Thyroid gland (tissue), 4 donors: ENCODE measurements around the gene SAMD4A. TPM values are rescaled to one million over a fixed set of nuclear protein-coding genes. Genes with fewer than 3 reads are reported as not detected.

Experiments
- DNase-seq, 2 donors: peaks; one replicate each; pipeline ENCODE4 v3.0.0-alpha.2; 2019
- H3K27ac ChIP-seq, 3 donors: fragments of 200-600 bp; sonication (generic); 1 replicate in 2 of 3; 2 replicates in 1 of 3; pipeline ENCODE4 v1.5.1; 2016 to 2019; ENCODE audit warnings: mild to moderate bottlenecking in 1 of 3, moderate library complexity in 1 of 3
- H3K27me3 ChIP-seq: fragments of 200-600 bp; sonication (generic); one replicate; pipeline ENCODE4 v1.5.1; 2019
- H3K36me3 ChIP-seq, 2 donors: fragments of 200-600 bp; sonication (generic); one replicate each; pipeline ENCODE4 v1.5.1; 2016 to 2019
- H3K4me1 ChIP-seq, 2 donors: fragments of 200-600 bp; sonication (generic); one replicate each; pipeline ENCODE4 v1.5.1; 2017 to 2019
- H3K4me3 ChIP-seq, 3 donors: fragments of 200-600 bp; sonication (generic); replicated peaks in 1 of 3; 1 replicate in 2 of 3; 2 replicates in 1 of 3; pipeline ENCODE4 v1.5.1; 2016; ENCODE audit warnings: mild to moderate bottlenecking in 1 of 3
- H3K9me3 ChIP-seq: fragments of 200-600 bp; sonication (generic); one replicate; pipeline ENCODE4 v1.5.1; 2017
- POLR2A ChIP-seq, 2 donors: fragments of 450-650 bp; IDR thresholded peaks; one replicate each; pipeline ENCODE4 v1.6.1; 2017; ENCODE audit warnings: antibody characterized with exemption in 2 of 2, mild to moderate bottlenecking in 2 of 2, moderate library complexity in 1 of 2
- WGBS, 2 donors: methylation state at CpG; one replicate each; pipeline ENCODE4 v1.1.5; 2017; 5-methylcytosine and 5-hydroxymethylcytosine counted together
- intact Hi-C: fragments of 100-400 bp; cut with DNase I; formaldehyde crosslinking; loops from one replicate; pipeline ENCODE4 v1.15.1; 2023
- total RNA-seq, 4 donors: library from RNA; depleted of rRNA; stranded (reverse); fragments of >200 nt; gene quantifications; one replicate each; pipeline ENCODE4 v1.2.3, GENCODE V29; 2016
- TF ChIP-seq, protein P1 (sequence below), 6 experiments: fragments of 200-600 bp in 3 of 6; fragments of 450-650 bp in 3 of 6; sonication (generic) in 3 of 6; IDR thresholded peaks; one replicate each; pipeline ENCODE4 v1.5.1; 2016 to 2019; ENCODE audit warnings: antibody characterized with exemption in 6 of 6, mild to moderate bottlenecking in 2 of 6, inconsistent platforms in 1 of 6, moderate library complexity in 1 of 6

The SAMD4A gene
- total RNA-seq, 4 donors from 2014 or later, result 12.6 to 32.7 (median 17.6) TPM

DNA sequence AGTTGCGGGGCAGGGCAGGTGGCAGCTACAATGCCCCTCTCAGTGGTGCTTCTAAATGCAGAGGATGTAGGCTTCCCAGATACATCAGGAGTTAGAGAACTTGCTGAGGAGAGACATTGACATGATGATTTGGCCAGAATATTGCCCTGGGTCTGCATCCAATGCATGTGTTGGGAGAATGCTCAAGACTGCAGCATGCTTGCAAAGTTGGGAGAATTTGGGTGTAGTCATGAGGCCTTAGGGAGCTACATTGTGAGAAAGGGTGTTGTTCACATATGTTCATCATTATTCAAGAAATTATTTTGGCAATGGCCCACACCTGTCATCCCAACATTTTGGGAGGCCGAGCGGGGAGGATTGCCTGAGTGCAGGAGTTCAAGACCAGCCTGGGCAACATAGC is 149.9 kb downstream of the SAMD4A start:
- Histone ChIP-seq H3K9me3 (no peaks in the 10 kb centered on the region), H3K27me3 (no peaks in the 10 kb centered on the region), H3K4me3 (no peak overlapping the region), H3K4me1 (peaks cover 14 to 58% of the 10 kb centered on the region in 2 donors), H3K27ac (peak overlapping the region in 2 of 3 donors; percentile 62 to 75), H3K36me3 (no peaks in the 10 kb centered on the region)
- TF ChIP-seq, protein P1, sequence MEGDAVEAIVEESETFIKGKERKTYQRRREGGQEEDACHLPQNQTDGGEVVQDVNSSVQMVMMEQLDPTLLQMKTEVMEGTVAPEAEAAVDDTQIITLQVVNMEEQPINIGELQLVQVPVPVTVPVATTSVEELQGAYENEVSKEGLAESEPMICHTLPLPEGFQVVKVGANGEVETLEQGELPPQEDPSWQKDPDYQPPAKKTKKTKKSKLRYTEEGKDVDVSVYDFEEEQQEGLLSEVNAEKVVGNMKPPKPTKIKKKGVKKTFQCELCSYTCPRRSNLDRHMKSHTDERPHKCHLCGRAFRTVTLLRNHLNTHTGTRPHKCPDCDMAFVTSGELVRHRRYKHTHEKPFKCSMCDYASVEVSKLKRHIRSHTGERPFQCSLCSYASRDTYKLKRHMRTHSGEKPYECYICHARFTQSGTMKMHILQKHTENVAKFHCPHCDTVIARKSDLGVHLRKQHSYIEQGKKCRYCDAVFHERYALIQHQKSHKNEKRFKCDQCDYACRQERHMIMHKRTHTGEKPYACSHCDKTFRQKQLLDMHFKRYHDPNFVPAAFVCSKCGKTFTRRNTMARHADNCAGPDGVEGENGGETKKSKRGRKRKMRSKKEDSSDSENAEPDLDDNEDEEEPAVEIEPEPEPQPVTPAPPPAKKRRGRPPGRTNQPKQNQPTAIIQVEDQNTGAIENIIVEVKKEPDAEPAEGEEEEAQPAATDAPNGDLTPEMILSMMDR (IDR thresholded peaks at IDR 0.05), result no peak
- no peak for TF ChIP-seq POLR2A (IDR thresholded peaks at IDR 0.05)
- 93 to 94% methylated on average over 3 of the region's 3 CpGs for WGBS, 2 donors
- DNase-seq, result no peak
- intact Hi-C loops, result no loop called here

DNA sequence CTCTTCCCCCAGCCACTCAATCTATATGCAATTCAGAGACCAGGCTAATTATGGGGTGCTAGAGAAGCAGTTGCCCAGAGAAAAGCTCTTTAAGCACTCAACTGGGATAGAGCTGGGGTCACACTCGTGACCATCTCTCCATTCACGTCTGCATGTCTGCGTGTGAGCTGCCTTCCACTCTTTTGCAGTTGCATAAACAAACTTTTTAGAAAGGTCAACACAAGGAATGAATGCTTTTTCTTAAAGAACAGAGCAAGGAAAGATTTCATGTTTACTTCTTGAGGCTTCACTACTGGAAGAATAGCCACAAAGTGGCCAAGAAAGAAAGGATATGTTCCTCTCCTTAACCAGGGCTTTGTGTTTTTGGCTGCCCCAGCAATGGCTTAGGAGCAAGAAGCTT is 151.1 kb downstream of the SAMD4A start:
- intact Hi-C loops, result no loop called here
- peak; percentile 31 to 53 for DNase-seq
- TF ChIP-seq, protein P1 (IDR thresholded peaks at IDR 0.05), result no peak
- TF ChIP-seq POLR2A (IDR thresholded peaks at IDR 0.05), result no peak
- 43 to 47% methylated on average over 3 of the region's 3 CpGs for WGBS, 2 donors
- peak overlapping the region; percentile 62 to 76 (median 64) for H3K27ac ChIP-seq
- no peak overlapping the region for H3K4me3 ChIP-seq
- H3K4me1 ChIP-seq, result peaks cover 7 to 48% of the 10 kb centered on the region in 2 donors
- no peaks in the 10 kb centered on the region for H3K36me3 ChIP-seq
- H3K9me3 ChIP-seq, result no peaks in the 10 kb centered on the region
- no peaks in the 10 kb centered on the region for H3K27me3 ChIP-seq

DNA sequence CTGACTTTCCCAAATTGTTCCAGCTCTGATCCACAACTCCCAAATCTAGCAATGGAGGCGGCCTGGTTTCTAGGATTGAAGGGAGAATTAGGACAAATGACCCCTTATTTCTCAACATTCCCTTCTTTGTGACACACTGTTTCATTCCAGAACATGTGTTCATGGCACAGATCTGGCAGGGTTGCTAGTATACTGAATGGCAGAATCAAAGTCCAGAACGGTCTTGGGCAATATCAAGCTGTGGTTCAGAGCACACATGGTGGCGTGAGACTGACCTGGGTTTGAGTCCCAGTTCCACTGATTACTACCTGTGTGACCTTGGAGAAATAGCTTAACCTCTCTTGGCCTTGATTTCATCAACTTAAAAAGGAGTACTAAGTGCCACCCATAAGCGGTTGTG is 152.5 kb downstream of the SAMD4A start:
- peak overlapping the region in 2 of 3 donors; percentile 64 to 76 for H3K27ac ChIP-seq
- no peak for DNase-seq
- no peaks in the 10 kb centered on the region for H3K36me3 ChIP-seq
- H3K9me3 ChIP-seq, result no peaks in the 10 kb centered on the region
- no peaks in the 10 kb centered on the region for H3K27me3 ChIP-seq
- no peak overlapping the region for H3K4me3 ChIP-seq
- TF ChIP-seq POLR2A (IDR thresholded peaks at IDR 0.05), result no peak
- TF ChIP-seq, protein P1 (IDR thresholded peaks at IDR 0.05), result no peak
- H3K4me1 ChIP-seq, result peaks cover 7 to 43% of the 10 kb centered on the region in 2 donors
- intact Hi-C loops, result no loop called here
- 92 to 97% methylated on average over 4 of the region's 4 CpGs for WGBS, 2 donors

DNA sequence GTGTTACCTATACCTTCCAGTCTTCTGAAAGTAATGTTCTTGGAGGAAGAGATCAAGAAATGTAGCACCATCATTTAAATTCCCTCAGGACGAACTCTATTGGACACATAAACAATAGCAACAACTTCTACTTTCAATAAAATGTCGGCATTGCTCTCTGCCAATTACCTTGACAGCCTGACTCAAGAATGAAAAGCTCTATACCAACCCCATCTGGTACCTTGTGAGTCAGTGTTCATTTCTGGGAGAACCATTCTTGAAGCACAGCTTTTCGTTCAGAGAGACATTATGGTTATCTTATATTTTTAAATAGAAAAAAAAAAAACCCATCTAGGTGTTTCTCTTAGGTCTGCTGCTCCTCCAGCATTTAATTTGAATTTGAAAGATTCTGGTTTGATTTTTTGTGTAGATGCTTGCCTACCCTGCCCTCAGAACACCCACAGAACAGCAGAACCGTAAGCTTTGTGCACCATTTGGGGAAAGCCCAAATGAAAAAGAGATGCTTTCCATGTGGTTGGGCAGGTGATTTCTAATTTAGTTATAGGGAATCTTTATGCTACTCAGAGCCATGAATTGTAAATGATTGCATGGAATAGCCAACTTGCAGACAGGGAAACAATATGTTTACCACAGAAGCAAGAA is 156.0 kb downstream of the SAMD4A start:
- intact Hi-C loops, result no loop called here
- Histone ChIP-seq H3K4me3 (no peak overlapping the region), H3K9me3 (no peaks in the 10 kb centered on the region), H3K27ac (no peak overlapping the region), H3K27me3 (no peaks in the 10 kb centered on the region), H3K4me1 (peaks cover 3 to 16% of the 10 kb centered on the region in 2 donors), H3K36me3 (no peaks in the 10 kb centered on the region)
- TF ChIP-seq, protein P1 (IDR thresholded peaks at IDR 0.05), result peak in 3 of 6 experiments; percentile 47 to 59 (median 54)
- no peak for TF ChIP-seq POLR2A (IDR thresholded peaks at IDR 0.05)
- 60 to 76% methylated on average over 4 of the region's 4 CpGs for WGBS, 2 donors
- DNase-seq, result no peak

DNA sequence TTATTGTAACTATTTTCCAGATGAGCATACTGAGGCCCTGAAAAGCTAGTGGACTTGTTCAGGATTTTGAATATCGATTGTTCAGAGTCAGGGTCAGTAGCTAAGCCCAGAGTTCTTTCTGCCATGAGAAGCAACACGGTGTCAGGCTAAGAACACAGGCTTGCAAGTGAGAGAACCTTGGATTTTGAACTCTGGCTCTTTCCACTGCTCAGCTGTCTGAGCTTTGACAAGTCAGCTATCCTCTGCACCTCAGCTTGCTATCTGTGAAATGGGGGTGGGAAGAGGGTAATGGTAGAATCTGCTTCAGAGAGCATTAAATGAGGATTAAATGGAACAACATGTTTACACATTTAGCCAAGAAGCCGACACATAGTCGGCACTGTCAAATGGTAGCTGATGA is 157.2 kb downstream of the SAMD4A start:
- Histone ChIP-seq H3K4me1 (peaks cover 0 to 4% of the 10 kb centered on the region in 2 donors), H3K4me3 (no peak overlapping the region), H3K9me3 (no peaks in the 10 kb centered on the region), H3K27me3 (no peaks in the 10 kb centered on the region), H3K27ac (no peak overlapping the region), H3K36me3 (no peaks in the 10 kb centered on the region)
- no peak for DNase-seq
- intact Hi-C loops, result no loop called here
- TF ChIP-seq, protein P1 (IDR thresholded peaks at IDR 0.05), result no peak
- TF ChIP-seq POLR2A (IDR thresholded peaks at IDR 0.05), result no peak
- 88 to 93% methylated on average over 4 of the region's 4 CpGs for WGBS, 2 donors
